Inferior parietal cortex (tissue), 1 donor: ENCODE results near the gene CTSW.
"Not testable (repeated sequence)": the region's sequence is repeated elsewhere in the genome, so short reads cannot be mapped to it uniquely, and the experiment has no call there.

Source experiments
- DNase-seq: peaks from one replicate; pipeline ENCODE4 v3.0.0-alpha.2; 2016; ENCODE audit errors: extremely low spot score

The CTSW gene

DNA sequence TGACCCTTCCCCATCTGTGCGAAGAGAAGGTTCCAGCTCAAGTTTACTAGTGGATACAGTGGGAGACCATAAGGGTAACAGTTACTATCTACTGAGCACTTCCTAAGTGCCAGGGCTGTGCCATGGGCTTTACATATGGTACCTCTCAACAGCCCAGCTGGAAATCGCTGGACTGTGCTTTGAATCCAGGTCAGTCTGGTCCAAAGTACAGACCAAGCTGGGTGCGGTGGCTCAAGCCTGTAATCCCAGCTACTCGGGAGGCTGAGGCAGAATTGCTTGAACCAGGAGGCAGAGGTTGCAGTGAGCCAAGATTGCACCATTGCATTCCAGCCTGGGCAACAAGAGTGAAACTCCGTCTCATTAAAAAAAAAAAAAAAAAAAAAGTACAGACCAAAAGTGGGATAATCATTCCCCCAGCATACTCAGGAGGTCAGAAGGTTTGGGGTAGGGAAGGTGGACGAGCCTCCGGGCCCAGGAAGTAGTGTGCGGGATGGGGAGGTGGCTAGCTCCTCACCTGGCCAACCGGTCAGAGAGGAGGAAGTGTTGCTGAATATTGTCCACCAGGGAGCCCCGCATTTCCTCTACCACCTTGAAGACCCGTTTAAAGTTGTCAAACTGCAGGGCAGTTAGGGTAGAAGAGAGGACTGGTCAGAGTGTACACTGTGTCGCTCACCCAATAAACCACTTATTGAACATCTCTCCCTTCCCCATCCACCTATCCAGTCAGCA, 6.3 kb downstream of the CTSW start:
- no peak for DNase-seq

DNA sequence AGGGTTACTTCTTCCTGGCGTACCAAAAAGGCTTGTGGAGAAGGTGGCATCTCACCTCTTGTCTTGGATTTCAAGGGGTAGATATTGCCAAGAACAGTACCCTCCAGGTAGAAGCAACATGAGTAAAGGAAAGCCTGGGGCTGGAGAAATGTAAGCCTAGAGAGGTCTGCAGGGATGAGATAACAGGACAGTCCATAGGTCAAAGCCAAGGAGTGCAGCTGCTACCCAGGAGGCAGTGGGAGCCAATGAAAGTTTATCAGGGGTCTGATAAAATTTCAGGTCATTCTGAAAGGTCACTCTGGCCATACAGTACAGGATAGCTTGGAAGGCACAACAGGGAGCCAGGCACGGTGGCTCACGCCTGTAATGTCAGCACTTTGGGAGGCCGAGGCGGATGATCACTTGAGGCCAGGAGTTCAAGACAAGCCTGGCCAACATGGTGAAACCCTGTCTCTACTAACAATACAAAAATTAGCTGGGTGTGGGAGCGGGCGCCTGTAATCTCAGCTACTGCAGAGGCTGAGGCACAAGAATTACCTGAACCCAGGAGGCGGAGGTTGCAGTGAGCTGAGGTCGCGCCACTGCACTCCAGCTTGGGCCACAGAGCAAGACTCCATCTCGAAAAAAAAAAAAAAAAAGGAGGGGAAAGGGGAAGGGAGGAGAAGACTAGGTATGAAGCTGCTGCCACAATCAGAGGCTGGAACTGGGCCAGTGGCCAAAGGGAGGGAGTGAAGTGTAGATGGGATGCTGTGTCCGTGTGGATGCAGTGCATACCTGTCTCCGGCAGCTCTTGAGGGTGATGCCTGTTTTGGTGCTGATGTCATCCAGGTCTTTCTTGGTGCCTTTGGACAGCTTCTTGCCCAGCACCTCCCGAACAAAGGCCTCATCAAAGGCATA, 7.4 kb downstream of the CTSW start:
- no peak for DNase-seq

- peak; percentile 29 for DNase-seq
These were observed 8.1 kb downstream of the CTSW start for GRCh38 chr11:65887723-65888162.

DNA sequence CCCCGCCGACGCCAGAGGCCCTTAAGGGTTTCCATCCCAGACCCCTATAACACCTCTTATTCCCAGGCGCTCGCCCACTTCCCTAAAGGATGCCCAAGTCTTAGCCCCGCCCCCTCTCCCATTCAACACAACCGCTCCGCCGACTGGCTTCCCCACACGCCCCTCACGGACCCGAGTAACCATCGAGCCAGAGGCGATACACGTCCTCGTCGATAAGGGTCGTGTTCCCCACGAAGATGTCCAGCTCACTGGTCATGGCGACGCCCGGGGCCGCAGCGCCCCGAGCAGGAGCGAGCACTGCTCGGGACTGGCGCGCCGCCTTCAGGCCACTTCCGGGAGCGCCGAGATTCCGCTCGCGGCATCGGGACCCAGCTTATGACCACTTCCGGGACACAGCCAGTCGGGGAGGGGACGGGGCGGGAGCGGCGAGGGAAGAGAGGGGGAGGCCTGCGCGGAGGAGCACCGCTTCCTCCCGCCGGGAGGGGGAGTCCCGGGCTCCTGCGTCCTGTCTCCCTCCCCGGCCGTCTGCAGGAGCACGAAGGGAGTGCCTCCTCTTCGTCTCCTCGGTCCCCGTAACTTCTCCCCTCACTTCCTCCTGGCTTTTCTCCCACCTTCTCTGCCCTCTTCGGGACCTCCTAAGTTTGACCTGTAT, 8.7 kb downstream of the CTSW start, which contains the start of gene FIBP:
TSS of gene FIBP (minus strand) at position 309 of the 652 bp plus-strand sequence. CDS start at position 256, 53 bp downstream.
- DNase-seq: peak; percentile 92

- DNase-seq: peak; percentile 97
These were observed 10.9 kb downstream of the CTSW start, which contains the start of gene CCDC85B for GRCh38 chr11:65890324-65891218. CCDC85B (plus strand) TSS chr11:65890673; CDS start chr11:65890784, 111 bp downstream.

GRCh38 chr11:65891219-65892136, 11.8 kb downstream of the CTSW start:
- no peak for DNase-seq

- DNase-seq: not testable (repeated sequence)
These were observed 12.5 kb downstream of the CTSW start for GRCh38 chr11:65892137-65892540.

DNA sequence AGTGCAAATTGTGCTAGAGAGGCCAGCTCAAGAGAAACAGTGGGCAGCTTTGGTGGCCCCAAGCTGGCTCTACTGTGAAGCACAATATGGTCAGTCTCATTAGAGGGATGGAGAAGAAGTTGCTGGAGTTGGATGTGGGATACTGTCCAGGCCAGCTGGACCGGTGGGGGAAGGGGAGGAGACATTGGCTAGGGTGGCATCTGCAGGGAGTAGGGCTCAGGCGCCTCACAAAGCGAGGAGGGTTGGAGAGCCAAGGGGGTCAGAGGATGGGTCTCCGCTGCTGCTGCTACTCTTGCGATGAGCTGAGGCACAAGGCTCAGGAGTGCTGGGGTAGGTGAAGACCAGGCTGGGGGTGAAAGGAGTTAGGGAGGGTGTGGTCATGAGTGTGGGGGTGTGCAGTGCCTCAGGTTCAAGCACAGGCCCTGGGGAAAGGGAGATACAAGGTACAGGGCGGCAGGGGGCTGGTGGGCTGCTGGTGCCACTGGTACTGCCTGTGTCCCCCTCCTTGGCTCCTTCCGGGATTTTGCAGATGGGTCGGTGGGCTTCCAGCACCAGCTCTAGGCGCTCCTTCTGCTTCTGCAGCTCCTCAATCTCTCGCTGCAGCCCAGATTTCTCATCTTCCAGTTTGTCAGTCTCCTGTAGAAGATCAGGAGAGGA, 13.2 kb downstream of the CTSW start:
- DNase-seq: no peak

DNA sequence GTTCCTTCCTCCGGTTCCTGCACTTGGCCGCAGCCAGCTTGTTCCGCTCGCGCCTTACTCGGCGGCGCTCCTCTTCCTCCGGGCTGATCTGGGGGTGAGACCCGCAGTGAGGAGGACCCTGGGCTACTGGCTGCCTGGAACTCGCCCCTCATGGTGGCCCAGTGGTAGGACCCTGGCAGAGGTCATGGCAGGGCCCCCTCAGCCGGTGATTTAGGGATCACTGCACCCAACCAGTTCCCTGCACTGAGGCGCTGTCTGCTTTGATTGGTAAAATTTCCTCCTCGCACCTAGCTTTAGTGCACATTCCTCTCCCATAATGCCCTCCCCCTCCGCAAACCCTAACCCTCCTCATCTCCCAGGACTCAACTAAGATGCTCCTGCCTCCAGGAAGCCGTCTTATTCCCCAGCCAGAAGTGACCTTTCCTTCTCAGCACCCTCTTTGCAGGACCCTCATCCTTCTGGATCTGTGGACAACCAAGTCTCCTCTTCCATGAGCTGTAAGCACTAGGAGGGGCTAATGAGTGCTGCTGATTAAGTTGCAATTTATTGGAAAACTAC, 14.5 kb downstream of the CTSW start:
- no peak for DNase-seq

- DNase-seq: no peak
These were observed 15.9 kb downstream of the CTSW start for GRCh38 chr11:65895482-65895981.

GRCh38 chr11:65896034-65896999, 16.7 kb downstream of the CTSW start:
- no peak for DNase-seq

DNA sequence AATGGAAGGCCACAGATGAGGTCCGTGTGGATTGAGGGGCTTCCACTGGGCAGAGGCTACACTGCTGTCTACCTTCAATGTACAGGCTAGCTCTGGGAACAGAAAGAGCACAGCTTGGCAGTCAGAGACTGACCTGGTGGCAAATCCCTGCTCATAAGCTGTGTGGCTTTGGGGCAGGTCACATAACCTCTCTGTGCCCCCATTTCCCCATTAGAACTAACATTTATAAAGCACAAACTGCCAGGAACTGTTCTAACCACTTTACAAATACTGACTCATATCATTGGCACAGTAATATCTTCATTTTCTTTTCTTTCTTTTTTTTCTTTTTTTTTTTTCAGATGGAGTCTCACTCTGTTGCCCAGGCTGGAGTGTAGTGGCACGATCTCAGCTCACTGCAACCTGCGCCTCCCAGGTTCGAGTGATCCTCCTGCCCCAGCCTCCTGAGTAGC, 17.4 kb downstream of the CTSW start:
- DNase-seq: no peak

GRCh38 chr11:65898656-65899355, 19.2 kb downstream of the CTSW start:
- no peak for DNase-seq

GRCh38 chr11:65899356-65900124, 19.9 kb downstream of the CTSW start:
- no peak for DNase-seq

DNA sequence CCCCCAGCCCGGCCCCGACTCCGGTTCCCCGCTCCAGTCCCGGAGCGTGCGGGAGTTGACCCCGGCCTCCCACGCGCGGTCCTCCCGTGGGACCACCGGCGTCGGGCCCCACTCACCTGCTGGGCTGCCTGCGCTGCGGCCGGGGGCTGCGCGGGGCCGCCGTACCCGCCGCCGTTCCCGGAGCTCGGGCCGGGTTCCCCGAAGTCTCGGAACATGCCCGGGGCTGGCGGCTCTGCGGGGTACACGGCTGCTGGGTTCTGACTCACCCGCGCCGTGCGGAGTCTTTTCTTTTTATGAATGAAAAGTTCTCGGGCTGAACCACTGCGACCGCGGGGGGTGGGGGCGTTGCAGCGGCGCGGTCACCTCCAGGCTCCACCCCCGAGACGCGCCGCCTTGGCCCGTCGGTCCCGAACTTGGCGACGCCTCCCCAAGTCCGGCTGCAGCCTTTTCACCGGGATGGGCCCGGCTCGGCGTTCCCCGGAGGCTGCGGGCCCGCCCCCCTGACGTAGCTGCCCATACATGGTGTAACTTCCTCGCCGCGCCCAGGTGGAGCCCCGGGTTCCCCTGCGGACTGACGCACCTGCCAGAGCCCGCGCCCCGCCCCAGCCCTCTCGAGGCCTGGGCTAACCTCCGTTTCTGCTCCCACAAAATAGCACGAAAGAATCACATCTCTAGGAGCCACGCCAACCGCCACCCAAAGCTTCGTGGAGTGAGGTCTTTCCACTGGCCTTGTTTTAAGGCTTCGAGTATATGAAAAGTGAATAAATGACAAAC, 20.7 kb downstream of the CTSW start, which contains the start of gene FOSL1:
TSS of gene FOSL1 (minus strand) at position 264 of the 774 bp plus-strand sequence. CDS start at position 215, 49 bp downstream.
- peak; percentile 42 for DNase-seq
